ENCODE results near the gene ANKRD44. TPM values are rescaled to one million over a fixed set of nuclear protein-coding genes. Genes with fewer than 3 reads are reported as not detected.
A peak's percentile ranks its signal among the peaks of the same experiment; 100 is the strongest.

ANKRD44 gene
- total RNA-seq, 1 experiment from 2014 or later = 7.8 TPM

- in situ Hi-C loops (cut with HindIII; ENCODE audit: low pct_unique_long_range_greater_than_20kb, low sequenced_read_pairs) = no loop called here
- POLR2A ChIA-PET = no interaction called here
- Histone ChIP-seq H3K27me3 (ENCODE audit: control insufficient read depth, insufficient read depth, low read length) (no peaks in the 10 kb centered on the region), H3K36me3 (ENCODE audit: control insufficient read depth, insufficient read depth, low read length) (no peaks in the 10 kb centered on the region), H3K4me3 (ENCODE audit: low read depth in 2 of 2, low read length in 2 of 2) (no peak overlapping the region), H3K27ac (ENCODE audit: low read length) (no peak overlapping the region), H3K9me3 (ENCODE audit: control insufficient read depth, insufficient read depth, low read depth, low read length) (no peaks in the 10 kb centered on the region), H3K4me1 (ENCODE audit: control insufficient read depth, insufficient read depth, low read length) (peaks cover 8% of the 10 kb centered on the region)
- CTCF ChIA-PET = no interaction called here
- intact Hi-C loops (cut with micrococcal nuclease; ENCODE audit: unreplicated experiment) = no loop called here
- ATAC-seq = no peak
- DNase-seq (ENCODE audit: low read depth, low spot score) = no peak
- BruUV-seq (replicated peaks) = no TSS peak
- TF ChIP-seq REST (IDR thresholded peaks at IDR 0.05; ENCODE audit: insufficient read depth in 1 of 2, low read depth in 2 of 2, low read length in 1 of 2) (no peak), CTCF (IDR thresholded peaks at IDR 0.05) (no peak), POLR2AphosphoS5 (IDR thresholded peaks at IDR 0.05; ENCODE audit: low read depth, low read length) (no peak), SIN3A (IDR thresholded peaks at IDR 0.05; ENCODE audit: borderline replicate concordance, insufficient read depth, low read depth, low read length) (no peak), TCF7L2 (IDR thresholded peaks at IDR 0.05; ENCODE audit: low read depth, low read length) (no peak)
These were observed 1.6 kb upstream of the ANKRD44 start for GRCh38 chr2:197312186-197312585.

- ATAC-seq (no peak), DNase-seq (ENCODE audit: low read depth, low spot score) (no peak)
- TF ChIP-seq REST (IDR thresholded peaks at IDR 0.05; ENCODE audit: insufficient read depth in 1 of 2, low read depth in 2 of 2, low read length in 1 of 2) (no peak), TCF7L2 (IDR thresholded peaks at IDR 0.05; ENCODE audit: low read depth, low read length) (no peak), CTCF (IDR thresholded peaks at IDR 0.05) (no peak), SIN3A (IDR thresholded peaks at IDR 0.05; ENCODE audit: borderline replicate concordance, insufficient read depth, low read depth, low read length) (no peak), POLR2AphosphoS5 (IDR thresholded peaks at IDR 0.05; ENCODE audit: low read depth, low read length) (no peak)
- no TSS peak for BruUV-seq (replicated peaks)
- Histone ChIP-seq H3K36me3 (ENCODE audit: control insufficient read depth, insufficient read depth, low read length) (no peaks in the 10 kb centered on the region), H3K4me3 (ENCODE audit: low read depth in 2 of 2, low read length in 2 of 2) (peak overlapping the region; percentile 66 to 74), H3K9me3 (ENCODE audit: control insufficient read depth, insufficient read depth, low read depth, low read length) (no peaks in the 10 kb centered on the region), H3K27me3 (ENCODE audit: control insufficient read depth, insufficient read depth, low read length) (no peaks in the 10 kb centered on the region), H3K4me1 (ENCODE audit: control insufficient read depth, insufficient read depth, low read length) (peaks cover 14% of the 10 kb centered on the region), H3K27ac (ENCODE audit: low read length) (peak overlapping the region; percentile 58; the same call in 1 of the 2 replicates)
- ChIA-PET POLR2A (no interaction called here), CTCF (no interaction called here)
- in situ Hi-C loops (cut with HindIII; ENCODE audit: low pct_unique_long_range_greater_than_20kb, low sequenced_read_pairs) = no loop called here
- intact Hi-C loops (cut with micrococcal nuclease; ENCODE audit: unreplicated experiment) = no loop called here
These were observed 947 bp upstream of the ANKRD44 start for GRCh38 chr2:197311421-197312033.
